Urothelium cell line (cell line): ENCODE results near the gene DEFB116.
A peak's percentile ranks its signal among the peaks of the same experiment; 100 is the strongest.
"Not testable (repeated sequence)": the region's sequence is repeated elsewhere in the genome, so short reads cannot be mapped to it uniquely, and the experiment has no call there.

ENCODE experiments used
- DNase-seq: peaks from one replicate; pipeline ENCODE4 v3.0.0; 2011; ENCODE audit warnings: low spot score, mixed read lengths
- FAIRE-seq: peaks from 2 replicates; lab custom pipeline; 2011; peaks lifted over from hg19 to GRCh38; lab: Jason Lieb, UNC

The DEFB116 gene

GRCh38 chr20:31308535-31309162, at the start of gene DEFB116:
DEFB116 (minus strand) TSS chr20:31308585; CDS start chr20:31308585, 0 bp downstream.
- DNase-seq (no peak), FAIRE-seq (no peak)

DNA sequence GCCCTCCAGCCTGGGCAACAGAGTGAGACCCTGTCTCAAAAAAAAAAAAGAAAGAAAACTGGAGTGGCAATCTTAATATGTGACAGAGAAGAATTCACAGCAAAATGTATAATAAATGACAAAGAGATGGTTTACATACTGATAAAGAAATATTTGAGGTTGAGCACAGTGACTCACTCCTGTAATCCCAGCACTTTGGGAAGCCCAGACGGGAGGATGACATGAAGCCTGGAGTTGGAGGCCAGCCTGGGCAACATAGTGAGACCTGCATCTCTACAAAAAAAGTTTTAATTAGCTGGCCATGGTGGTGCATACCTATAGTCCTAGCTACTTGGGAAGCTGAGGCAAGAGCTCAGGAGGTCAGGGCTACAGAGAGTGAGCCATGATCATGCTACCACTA, 47.6 kb upstream of the DEFB116 start:
- DNase-seq (peak; percentile 21), FAIRE-seq (peak; percentile 81)

DNA sequence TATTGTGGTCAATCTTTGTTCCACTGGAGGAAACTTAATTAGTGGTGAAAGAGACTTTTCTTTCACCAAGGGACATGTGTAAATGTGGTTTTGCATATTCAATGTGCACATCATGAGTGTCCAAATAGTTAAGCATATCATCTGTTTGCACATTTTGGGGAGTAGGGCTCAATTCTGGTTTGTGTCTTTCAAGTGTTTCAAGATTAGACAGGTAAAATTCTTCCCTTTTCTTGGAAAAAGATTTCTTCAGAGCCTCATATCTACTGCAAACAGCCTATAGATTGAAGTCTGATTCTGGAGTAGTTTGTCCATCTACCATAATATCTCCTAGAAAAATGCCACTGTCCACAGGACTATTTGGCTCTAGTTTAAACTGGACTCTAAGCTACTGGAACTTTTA, 33.1 kb upstream of the DEFB116 start:
- DNase-seq (no peak), FAIRE-seq (no peak)

DNA sequence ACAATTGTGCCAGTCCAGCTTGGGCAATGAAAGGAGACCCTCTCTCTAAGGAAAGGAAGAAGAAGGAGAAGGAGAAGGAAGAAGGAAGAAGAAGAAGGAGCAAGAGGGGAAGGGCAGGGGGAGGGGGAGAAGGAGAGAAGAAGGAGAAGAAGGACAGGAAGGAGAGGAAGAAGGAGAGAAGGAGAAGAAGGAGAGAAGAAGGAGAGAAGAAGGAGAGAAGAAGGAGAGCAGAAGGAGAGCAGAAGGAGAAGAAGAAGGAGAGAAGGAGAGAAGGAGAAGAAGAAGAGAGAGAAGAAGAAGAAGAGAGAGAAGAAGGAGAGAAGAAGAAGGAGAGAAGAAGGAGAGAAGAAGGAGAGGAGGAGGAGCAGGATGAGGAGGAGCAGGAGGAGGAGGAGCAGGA, 22.5 kb upstream of the DEFB116 start:
- DNase-seq (no peak), FAIRE-seq (no peak)

DNA sequence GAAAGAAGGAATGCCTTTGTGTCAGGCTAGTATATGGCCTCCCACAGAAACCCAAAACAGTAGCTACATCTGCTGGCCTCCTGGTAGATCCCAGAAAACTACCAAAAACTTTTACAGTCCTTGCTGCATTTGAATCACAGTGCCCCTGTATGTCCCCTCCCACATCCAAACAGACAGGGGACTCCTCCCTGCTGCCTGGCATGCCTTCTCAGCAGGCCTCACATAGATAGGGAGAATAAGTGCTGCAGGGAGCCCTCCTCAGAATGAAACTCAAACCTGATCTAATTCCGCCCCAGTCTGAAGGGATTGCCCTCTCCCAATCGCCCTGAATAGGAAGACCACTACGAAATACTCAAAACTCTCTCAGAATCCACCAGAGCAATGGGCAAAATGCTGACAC, 14.1 kb upstream of the DEFB116 start:
- DNase-seq (no peak), FAIRE-seq (no peak)

DNA sequence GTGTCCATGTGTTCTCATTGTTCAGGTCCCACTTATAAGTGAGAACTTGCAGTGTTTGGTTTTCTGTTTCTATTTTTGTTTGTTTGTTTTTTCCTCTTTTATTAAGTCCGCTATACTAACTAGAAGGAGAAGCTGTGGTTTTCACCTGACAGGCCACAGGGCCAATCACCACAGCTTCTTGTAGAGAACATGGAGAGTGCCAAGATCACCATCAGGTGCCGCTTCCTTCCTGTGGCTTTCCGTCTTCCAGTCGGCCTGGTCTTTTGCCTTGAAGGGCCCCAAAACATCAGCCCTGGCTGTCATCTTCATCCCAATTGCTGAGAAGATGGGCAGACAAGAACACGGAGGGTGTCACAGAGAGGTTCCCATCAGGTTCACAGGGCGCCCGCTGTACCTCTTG, 23.4 kb downstream of the DEFB116 start:
- not testable (repeated sequence) for DNase-seq, FAIRE-seq

- FAIRE-seq (no peak), DNase-seq (no peak)
Observed at GRCh38 chr20:31278178-31278577, 30.2 kb downstream of the DEFB116 start.

GRCh38 chr20:31274441-31274840, 33.9 kb downstream of the DEFB116 start:
- FAIRE-seq = no peak
- no peak for DNase-seq

- FAIRE-seq = no peak
- peak; percentile 63 for DNase-seq
Observed at GRCh38 chr20:31260326-31260932, 48.0 kb downstream of the DEFB116 start.

- FAIRE-seq = no peak
Observed at GRCh38 chr20:31257364-31257763, 51.0 kb downstream of the DEFB116 start, which contains the start of gene DEFB115. DEFB115 (plus strand) TSS chr20:31257664; CDS start chr20:31257664, 0 bp downstream.

GRCh38 chr20:31256959-31257358, 51.4 kb downstream of the DEFB116 start:
- FAIRE-seq (no peak), DNase-seq (no peak)

More at GRCh38 chr20:31257364-31257763, 51.0 kb downstream of the DEFB116 start, which contains the start of gene DEFB115:
- DNase-seq = peak; percentile 61
